RWPE2 (cell line): ENCODE measurements around the gene C19orf81.
A peak's percentile ranks its signal among the peaks of the same experiment; 100 is the strongest.
"Not testable (repeated sequence)": the region's sequence is repeated elsewhere in the genome, so short reads cannot be mapped to it uniquely, and the experiment has no call there.

Experiments
- ATAC-seq: fragments of 200-7000 bp; cut with Tn5 transposase; 3 replicates; pipeline ENCODE4 v1.9.1; 2021; ENCODE audit warnings: low read depth
- DNase-seq: peaks from one replicate; pipeline ENCODE4 v3.0.0-alpha.2; 2020; ENCODE audit warnings: low spot score
- H3K27ac ChIP-seq: fragments of 450-650 bp; 2 replicates; pipeline ENCODE4 v1.5.1; 2017; ENCODE audit warnings: mild to moderate bottlenecking; ENCODE audit not compliant: poor library complexity, severe bottlenecking
- H3K27me3 ChIP-seq: fragments of 250-450 bp; sonication (Bioruptor Pico); 2 replicates; pipeline ENCODE4 v1.5.1; 2021; ENCODE audit warnings: mild to moderate bottlenecking, moderate library complexity; ENCODE audit not compliant: insufficient read depth, poor library complexity, severe bottlenecking
- H3K36me3 ChIP-seq: fragments of 250-450 bp; sonication (Bioruptor Pico); 2 replicates; pipeline ENCODE4 v1.5.1; 2020; ENCODE audit warnings: low read depth, mild to moderate bottlenecking, moderate library complexity
- H3K4me1 ChIP-seq: fragments of 250-450 bp; sonication (Bioruptor Pico); 2 replicates; pipeline ENCODE4 v1.5.1; 2021; ENCODE audit warnings: mild to moderate bottlenecking, moderate library complexity; ENCODE audit not compliant: insufficient read depth, poor library complexity, severe bottlenecking
- H3K4me3 ChIP-seq: fragments of 250-450 bp; sonication (Bioruptor Pico); 2 replicates; pipeline ENCODE4 v1.5.1; 2021; ENCODE audit warnings: mild to moderate bottlenecking, moderate library complexity; ENCODE audit not compliant: severe bottlenecking
- H3K9me3 ChIP-seq: fragments of 250-450 bp; sonication (Bioruptor Pico); 2 replicates; pipeline ENCODE4 v1.5.1; 2021; ENCODE audit warnings: mild to moderate bottlenecking, moderate library complexity; ENCODE audit not compliant: severe bottlenecking
- TF ChIP-seq, protein P1 (sequence below): fragments of 450-650 bp; IDR thresholded peaks from one replicate; pipeline ENCODE4 v1.5.1; 2017; ENCODE audit warnings: mild to moderate bottlenecking, moderate library complexity; ENCODE audit not compliant: poor library complexity, severe bottlenecking

Gene C19orf81

DNA sequence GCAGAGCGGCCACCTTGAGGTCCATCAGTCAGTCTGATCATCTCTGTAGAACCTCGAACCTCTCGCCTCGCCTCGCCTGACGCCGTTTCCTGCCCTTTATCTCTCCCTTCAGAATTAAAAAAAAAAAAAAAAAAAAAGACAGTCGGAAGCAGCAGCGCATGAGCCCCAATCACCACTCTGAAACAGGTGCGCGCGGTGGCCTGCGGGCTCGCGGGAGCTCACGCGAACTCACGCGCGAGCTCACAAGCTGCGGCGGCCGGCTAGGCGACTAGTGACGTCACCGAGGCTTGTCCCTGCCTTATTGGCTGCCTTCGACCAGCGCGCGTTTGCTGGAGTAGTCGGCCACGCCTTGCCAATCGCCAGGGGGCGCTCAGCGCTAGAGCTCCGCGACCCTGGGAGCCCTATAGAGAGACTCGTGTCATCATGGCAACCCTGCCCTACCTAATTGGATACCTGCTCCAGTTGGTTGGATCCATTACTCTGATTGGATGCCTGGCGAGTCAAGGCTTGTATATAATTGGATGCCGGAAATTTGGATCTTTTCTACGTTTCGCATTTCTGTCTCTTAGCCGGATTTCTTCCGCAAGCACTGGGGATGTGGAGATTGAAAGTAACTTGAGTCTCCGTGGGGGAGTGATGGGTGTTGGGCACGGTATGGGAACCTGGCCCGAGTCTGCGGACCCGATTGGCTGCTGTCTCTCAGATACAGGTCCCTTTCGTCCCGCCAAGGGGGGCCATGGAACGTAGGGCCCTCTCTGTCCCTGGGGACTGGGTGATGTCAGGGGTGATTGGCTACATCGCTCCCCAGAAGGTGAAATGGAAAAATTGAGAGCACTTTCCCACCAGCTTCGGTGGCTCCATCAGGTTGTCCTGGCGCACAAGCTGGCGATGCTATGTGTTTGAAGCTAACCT is 41.1 kb upstream of the C19orf81 start:
- peak; percentile 82 for ATAC-seq
- Histone ChIP-seq H3K36me3 (no peaks in the 10 kb centered on the region), H3K27me3 (no peaks in the 10 kb centered on the region), H3K27ac (no peak overlapping the region), H3K9me3 (no peaks in the 10 kb centered on the region), H3K4me3 (no peak overlapping the region), H3K4me1 (no peaks in the 10 kb centered on the region)
- DNase-seq: peak; percentile 77
- TF ChIP-seq, protein P1, sequence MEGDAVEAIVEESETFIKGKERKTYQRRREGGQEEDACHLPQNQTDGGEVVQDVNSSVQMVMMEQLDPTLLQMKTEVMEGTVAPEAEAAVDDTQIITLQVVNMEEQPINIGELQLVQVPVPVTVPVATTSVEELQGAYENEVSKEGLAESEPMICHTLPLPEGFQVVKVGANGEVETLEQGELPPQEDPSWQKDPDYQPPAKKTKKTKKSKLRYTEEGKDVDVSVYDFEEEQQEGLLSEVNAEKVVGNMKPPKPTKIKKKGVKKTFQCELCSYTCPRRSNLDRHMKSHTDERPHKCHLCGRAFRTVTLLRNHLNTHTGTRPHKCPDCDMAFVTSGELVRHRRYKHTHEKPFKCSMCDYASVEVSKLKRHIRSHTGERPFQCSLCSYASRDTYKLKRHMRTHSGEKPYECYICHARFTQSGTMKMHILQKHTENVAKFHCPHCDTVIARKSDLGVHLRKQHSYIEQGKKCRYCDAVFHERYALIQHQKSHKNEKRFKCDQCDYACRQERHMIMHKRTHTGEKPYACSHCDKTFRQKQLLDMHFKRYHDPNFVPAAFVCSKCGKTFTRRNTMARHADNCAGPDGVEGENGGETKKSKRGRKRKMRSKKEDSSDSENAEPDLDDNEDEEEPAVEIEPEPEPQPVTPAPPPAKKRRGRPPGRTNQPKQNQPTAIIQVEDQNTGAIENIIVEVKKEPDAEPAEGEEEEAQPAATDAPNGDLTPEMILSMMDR: peak; percentile 48

- H3K9me3 ChIP-seq, H3K4me1 ChIP-seq, H3K27ac ChIP-seq, H3K36me3 ChIP-seq, DNase-seq, H3K4me3 ChIP-seq, ATAC-seq, H3K27me3 ChIP-seq: not testable (repeated sequence)
These were observed 36.5 kb upstream of the C19orf81 start for GRCh38 chr19:50612504-50613404.

- not testable (repeated sequence) for ATAC-seq, H3K9me3 ChIP-seq, H3K4me3 ChIP-seq, DNase-seq, H3K36me3 ChIP-seq, H3K4me1 ChIP-seq, H3K27me3 ChIP-seq, H3K27ac ChIP-seq
These were observed 30.9 kb upstream of the C19orf81 start for GRCh38 chr19:50618379-50618778.

DNA sequence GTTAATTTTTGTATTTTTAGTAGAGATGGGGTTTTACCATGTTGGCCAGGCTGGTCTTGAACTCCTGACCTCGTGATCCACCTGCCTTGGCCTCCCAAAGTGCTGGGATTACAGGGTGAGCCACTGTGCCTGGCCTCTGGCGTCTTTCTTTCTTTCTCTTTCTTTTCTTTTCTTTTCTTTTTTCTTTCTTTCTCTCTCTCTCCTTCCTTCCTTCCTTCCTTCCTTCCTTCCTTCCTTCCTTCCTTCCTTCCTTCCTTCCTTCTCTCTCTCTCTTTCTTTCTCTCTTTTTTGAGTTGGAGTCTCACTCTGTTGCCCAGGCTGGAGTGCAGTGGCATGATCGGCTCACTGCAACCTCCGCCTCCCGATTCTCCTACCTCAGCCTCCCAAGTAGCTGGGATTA is 30.1 kb upstream of the C19orf81 start:
- DNase-seq, H3K4me1 ChIP-seq, H3K9me3 ChIP-seq, ATAC-seq, H3K4me3 ChIP-seq, H3K36me3 ChIP-seq, H3K27ac ChIP-seq, H3K27me3 ChIP-seq: not testable (repeated sequence)

- H3K27me3 ChIP-seq, H3K27ac ChIP-seq, H3K4me3 ChIP-seq, H3K36me3 ChIP-seq, DNase-seq, H3K4me1 ChIP-seq, ATAC-seq, H3K9me3 ChIP-seq: not testable (repeated sequence)
These were observed 28.8 kb upstream of the C19orf81 start for GRCh38 chr19:50620394-50620906.

GRCh38 chr19:50624949-50625600 is 24.2 kb upstream of the C19orf81 start:
- Histone ChIP-seq H3K36me3 (no peaks in the 10 kb centered on the region), H3K4me3 (no peak overlapping the region), H3K9me3 (no peaks in the 10 kb centered on the region), H3K4me1 (no peaks in the 10 kb centered on the region), H3K27me3 (no peaks in the 10 kb centered on the region), H3K27ac (no peak overlapping the region)
- ATAC-seq (no peak), DNase-seq (no peak)
- TF ChIP-seq, protein P1: no peak
